GM13976 (cell line): ENCODE measurements around the gene CT47C1.

Experiments
- DNase-seq: peaks from one replicate; pipeline ENCODE4 v3.0.0; 2012; ENCODE audit warnings: low spot score
- in situ Hi-C: fragments of 300-500 bp; cut with MboI; formaldehyde crosslinking; loops from one replicate; pipeline ENCODE4 v1.12.0; 2022; ENCODE audit warnings: low sequenced_read_pairs, mixed read lengths, inconsistent platforms; ENCODE audit not compliant: unreplicated experiment
- TF ChIP-seq, protein P1 (sequence below): IDR thresholded peaks from 2 replicates; pipeline ENCODE4 v1.5.1; 2012; ENCODE audit warnings: borderline replicate concordance, mild to moderate bottlenecking; ENCODE audit not compliant: insufficient read depth; ENCODE audit errors: extremely low read depth, missing control alignments, control extremely low read depth

The CT47C1 gene

DNA sequence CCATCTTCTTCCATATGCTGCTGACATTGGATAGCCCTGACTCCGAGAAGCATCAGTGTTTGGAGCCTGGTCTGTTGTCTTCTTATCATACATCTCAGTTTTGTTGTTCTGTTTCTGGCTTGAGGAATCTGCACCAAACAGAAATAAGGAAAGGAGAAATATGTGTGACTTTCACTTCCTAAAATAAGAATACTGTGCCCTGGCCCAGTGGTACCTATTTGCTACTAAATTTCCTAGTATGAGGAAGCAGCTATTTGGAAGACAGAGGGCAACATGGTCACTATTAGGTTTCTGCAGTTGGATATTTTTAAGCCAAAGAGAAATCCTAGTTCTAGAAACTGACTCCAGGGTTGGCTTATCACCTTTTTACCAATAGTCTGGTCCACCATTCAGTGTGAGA is 16.8 kb downstream of the CT47C1 start:
- TF ChIP-seq, protein P1, sequence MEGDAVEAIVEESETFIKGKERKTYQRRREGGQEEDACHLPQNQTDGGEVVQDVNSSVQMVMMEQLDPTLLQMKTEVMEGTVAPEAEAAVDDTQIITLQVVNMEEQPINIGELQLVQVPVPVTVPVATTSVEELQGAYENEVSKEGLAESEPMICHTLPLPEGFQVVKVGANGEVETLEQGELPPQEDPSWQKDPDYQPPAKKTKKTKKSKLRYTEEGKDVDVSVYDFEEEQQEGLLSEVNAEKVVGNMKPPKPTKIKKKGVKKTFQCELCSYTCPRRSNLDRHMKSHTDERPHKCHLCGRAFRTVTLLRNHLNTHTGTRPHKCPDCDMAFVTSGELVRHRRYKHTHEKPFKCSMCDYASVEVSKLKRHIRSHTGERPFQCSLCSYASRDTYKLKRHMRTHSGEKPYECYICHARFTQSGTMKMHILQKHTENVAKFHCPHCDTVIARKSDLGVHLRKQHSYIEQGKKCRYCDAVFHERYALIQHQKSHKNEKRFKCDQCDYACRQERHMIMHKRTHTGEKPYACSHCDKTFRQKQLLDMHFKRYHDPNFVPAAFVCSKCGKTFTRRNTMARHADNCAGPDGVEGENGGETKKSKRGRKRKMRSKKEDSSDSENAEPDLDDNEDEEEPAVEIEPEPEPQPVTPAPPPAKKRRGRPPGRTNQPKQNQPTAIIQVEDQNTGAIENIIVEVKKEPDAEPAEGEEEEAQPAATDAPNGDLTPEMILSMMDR: no peak
- no peak for DNase-seq
- in situ Hi-C loops: no loop called here

DNA sequence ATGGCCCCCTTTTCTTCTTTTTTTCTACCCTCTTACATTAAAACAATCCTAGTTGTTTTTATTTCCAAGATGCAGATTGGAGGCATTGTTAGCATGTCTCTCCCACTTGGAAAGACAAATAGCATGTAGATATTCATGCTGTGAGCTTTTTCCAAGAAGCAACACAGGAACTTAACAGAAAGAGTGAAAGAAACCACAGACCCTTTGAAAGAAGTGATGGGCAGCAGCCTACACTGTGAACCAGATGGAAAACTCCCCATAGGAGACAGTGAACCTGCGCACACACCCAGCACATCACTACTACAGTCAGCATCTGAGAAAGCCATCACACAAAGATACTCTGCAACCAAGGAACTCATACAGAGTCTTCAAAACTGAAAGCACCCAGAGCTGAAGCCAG is 17.8 kb downstream of the CT47C1 start:
- in situ Hi-C loops: no loop called here
- no peak for DNase-seq
- TF ChIP-seq, protein P1: no peak

DNA sequence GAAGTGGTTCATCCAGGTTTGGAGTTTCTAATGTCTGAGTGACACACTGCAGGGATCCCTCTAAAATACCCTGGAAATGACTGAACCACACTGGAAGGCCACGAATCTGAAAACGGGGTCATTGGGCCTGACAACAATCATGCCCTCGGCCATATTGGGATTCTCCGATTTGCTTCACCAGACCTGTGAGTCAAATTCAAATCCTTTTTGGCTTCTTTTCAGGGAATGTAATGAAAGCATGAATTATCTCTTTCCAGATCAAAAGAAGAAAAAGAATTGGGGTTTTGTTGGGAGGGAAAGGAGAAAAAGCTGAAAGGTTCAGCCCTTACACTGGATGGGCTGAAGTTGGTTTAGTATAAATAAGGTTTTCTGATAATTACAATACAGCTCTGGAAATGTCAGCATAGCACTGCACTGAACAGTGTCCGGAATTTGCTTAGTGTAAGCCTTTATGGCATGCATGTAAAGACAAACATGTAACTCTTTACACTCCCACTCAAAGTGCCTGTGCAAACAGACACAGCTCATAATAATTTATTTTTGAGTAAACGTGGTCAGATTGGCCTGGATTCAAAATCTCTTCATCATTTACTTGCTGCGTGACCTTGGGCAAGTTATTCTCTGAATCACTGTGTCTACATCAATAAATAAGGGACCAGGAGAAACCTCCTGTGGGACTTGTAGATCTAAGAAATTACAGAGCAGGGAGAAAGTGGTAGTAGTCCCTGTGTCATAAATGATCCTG is 21.4 kb downstream of the CT47C1 start:
- TF ChIP-seq, protein P1: no peak
- in situ Hi-C loops: no loop called here
- no peak for DNase-seq

DNA sequence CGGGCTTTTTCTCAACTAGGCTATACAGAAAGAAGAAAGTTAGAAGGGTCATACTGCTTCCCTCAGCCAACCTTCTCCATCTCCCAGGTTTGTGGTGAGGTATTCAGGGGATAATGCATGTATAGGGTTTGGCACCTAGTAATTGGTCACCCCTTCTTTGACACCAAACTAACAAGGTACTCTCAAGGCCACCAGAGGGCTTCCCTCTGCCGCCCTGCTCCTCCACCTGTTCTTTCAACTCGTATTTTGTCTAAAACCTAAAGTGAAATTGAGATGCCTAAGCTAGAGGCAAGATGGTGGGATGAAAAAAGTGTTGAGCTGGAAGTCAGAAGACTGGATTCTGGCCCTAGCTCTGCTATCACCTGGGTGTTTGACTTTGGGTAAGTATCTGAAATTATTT is 22.0 kb downstream of the CT47C1 start:
- TF ChIP-seq, protein P1: no peak
- no peak for DNase-seq
- in situ Hi-C loops: no loop called here

DNA sequence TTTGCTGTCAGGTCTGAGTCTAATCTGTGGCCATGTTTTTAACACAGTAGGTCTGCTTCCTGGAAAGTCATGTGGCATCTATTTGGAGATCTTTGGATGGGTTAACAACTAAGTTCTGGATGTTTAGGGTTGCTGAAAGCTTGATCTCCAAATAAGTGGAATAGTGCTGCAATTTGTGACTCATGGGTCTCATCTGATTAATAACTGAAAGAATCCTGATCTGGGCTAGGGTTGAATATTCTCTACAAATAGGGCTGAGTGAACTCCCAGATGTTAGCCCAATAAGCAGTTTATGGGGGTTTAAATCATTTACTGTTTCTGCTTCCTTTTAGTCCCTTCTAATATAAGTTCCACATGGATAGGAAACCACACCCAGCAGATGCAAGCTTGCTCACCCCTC is 23.1 kb downstream of the CT47C1 start:
- TF ChIP-seq, protein P1: no peak
- no peak for DNase-seq
- in situ Hi-C loops: no loop called here

DNA sequence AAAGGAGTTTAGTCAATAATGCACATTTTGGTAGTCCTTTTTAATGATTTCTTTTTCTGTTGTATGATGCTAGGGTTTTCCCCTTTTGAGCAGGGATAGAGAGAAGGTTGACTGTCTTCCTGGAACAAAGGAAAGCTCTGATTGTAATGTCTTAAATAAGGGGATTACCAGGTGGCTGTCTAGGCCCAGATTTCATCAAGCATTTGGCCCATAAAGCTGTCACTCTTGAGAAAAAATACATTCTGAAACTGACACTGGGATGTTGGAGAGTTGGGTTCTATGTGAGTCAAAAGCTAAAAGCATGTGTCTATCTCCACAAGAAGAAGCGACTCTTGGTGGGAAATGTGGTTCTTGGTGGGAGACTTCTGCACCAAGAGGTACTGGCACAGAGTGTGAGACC is 28.4 kb downstream of the CT47C1 start:
- no peak for DNase-seq
- TF ChIP-seq, protein P1: no peak
- in situ Hi-C loops: no loop called here

DNA sequence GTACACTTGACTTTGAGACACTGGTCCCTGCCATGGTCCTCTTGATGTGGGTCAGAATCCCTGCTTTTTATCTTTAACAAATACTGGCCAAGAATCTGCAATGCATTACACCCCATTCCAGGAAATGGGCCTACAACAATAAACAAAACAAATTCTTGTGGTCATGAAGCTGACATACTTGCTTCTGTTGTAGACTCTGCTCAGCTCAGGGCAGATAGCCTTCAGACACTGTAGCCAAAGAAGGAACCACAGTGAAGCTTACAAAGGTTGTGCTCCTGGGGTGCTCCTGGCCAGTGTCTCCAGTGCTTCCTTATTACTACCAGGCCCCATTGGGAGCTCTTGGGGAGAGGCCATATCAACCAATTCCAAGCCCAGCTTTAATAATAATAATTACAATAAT is 33.0 kb downstream of the CT47C1 start:
- in situ Hi-C loops: no loop called here
- no peak for DNase-seq
- TF ChIP-seq, protein P1: no peak
